Loucy (cell line): Measurements from ENCODE around the gene HES3.

Source experiments
- CTCF ChIP-seq: fragments of 200-600 bp; sonication (generic); conservative IDR thresholded peaks from 2 replicates; pipeline ENCODE4 v1.5.1; 2014; ENCODE audit warnings: mild to moderate bottlenecking, antibody characterized with exemption, low read length
- EZH2phosphoT487 ChIP-seq: fragments of 200-600 bp; IDR thresholded peaks from 2 replicates; pipeline ENCODE4 v1.6.1; 2018; ENCODE audit warnings: antibody characterized with exemption, mild to moderate bottlenecking, moderate library complexity, borderline replicate concordance

GRCh38 chr1:6210591-6211355 is 33.2 kb upstream of the HES3 start:
- TF ChIP-seq CTCF (no peak), EZH2phosphoT487 (no peak)
